ENCODE results near the gene PON3. TPM values are rescaled to one million over a fixed set of nuclear protein-coding genes. Genes with fewer than 3 reads are reported as not detected.

Gene PON3
- total and polyA plus RNA-seq, 2 of the 13 experiments (the other 11 are each of a cell fraction or from before 2014, with no cell fraction given): 23.6 to 37.8 TPM

DNA sequence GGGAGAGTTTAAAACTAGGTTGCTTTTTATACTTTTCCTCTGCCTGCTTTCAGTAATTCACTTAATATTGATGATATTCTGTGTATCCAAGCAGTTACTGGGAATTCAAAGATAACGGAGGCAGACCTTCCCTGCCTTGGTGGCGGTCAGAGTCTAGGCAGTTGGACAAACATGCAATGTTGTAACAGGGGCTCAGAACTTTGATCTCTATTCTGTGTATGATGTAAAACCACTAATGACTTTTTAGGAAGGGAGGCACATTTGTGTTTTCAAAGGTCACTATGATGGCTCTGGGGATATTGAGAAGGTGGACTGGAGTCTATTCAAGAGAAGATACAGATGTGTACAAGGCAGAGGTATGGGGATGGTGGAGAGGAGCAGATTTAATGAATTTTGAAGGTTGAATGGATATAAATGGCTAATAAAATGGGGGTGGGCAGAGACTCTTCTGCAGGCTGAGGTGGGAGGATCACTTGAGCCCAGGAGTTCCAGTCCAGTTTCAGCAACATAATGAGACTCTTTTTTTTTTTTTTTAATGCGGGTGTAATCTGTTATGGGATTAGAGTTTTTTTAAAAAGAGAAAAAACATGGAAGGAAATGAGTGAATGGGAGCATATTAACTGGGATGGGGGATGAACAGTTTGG is 44.3 kb upstream of the PON3 start (continued):
- TF ChIP-seq, protein P1, sequence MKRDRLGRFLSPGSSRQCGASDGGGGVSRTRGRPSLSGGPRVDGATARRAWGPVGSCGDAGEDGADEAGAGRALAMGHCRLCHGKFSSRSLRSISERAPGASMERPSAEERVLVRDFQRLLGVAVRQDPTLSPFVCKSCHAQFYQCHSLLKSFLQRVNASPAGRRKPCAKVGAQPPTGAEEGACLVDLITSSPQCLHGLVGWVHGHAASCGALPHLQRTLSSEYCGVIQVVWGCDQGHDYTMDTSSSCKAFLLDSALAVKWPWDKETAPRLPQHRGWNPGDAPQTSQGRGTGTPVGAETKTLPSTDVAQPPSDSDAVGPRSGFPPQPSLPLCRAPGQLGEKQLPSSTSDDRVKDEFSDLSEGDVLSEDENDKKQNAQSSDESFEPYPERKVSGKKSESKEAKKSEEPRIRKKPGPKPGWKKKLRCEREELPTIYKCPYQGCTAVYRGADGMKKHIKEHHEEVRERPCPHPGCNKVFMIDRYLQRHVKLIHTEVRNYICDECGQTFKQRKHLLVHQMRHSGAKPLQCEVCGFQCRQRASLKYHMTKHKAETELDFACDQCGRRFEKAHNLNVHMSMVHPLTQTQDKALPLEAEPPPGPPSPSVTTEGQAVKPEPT (CRISPR knock-in tag; IDR thresholded peaks at IDR 0.05; ENCODE audit: low read depth): no peak
- TF ChIP-seq ZNF788 (CRISPR knock-in tag; IDR thresholded peaks at IDR 0.05; ENCODE audit: borderline replicate concordance) (no peak; the same call in 1 of the 2 replicates), CENPX (CRISPR knock-in tag; IDR thresholded peaks at IDR 0.05) (no peak), ZSCAN9 (CRISPR knock-in tag; IDR thresholded peaks at IDR 0.05; ENCODE audit: borderline replicate concordance) (0 out of 2 replicates have a peak, but pooled peaks have one; percentile 30), FOXC1 (CRISPR knock-in tag; IDR thresholded peaks at IDR 0.05; ENCODE audit: borderline replicate concordance) (peak; percentile 56; the same call in 1 of the 2 replicates), FOXK1 (CRISPR knock-in tag; IDR thresholded peaks at IDR 0.05; ENCODE audit: borderline replicate concordance, low read depth) (peak; percentile 90), TBX3 (IDR thresholded peaks at IDR 0.05; ENCODE audit: borderline replicate concordance) (peak; percentile 66; the same call in 1 of the 2 replicates)
- TF ChIP-seq, protein P2, sequence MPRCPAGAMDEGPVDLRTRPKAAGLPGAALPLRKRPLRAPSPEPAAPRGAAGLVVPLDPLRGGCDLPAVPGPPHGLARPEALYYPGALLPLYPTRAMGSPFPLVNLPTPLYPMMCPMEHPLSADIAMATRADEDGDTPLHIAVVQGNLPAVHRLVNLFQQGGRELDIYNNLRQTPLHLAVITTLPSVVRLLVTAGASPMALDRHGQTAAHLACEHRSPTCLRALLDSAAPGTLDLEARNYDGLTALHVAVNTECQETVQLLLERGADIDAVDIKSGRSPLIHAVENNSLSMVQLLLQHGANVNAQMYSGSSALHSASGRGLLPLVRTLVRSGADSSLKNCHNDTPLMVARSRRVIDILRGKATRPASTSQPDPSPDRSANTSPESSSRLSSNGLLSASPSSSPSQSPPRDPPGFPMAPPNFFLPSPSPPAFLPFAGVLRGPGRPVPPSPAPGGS (CRISPR knock-in tag; IDR thresholded peaks at IDR 0.05): no peak
- TF ChIP-seq, protein P3, sequence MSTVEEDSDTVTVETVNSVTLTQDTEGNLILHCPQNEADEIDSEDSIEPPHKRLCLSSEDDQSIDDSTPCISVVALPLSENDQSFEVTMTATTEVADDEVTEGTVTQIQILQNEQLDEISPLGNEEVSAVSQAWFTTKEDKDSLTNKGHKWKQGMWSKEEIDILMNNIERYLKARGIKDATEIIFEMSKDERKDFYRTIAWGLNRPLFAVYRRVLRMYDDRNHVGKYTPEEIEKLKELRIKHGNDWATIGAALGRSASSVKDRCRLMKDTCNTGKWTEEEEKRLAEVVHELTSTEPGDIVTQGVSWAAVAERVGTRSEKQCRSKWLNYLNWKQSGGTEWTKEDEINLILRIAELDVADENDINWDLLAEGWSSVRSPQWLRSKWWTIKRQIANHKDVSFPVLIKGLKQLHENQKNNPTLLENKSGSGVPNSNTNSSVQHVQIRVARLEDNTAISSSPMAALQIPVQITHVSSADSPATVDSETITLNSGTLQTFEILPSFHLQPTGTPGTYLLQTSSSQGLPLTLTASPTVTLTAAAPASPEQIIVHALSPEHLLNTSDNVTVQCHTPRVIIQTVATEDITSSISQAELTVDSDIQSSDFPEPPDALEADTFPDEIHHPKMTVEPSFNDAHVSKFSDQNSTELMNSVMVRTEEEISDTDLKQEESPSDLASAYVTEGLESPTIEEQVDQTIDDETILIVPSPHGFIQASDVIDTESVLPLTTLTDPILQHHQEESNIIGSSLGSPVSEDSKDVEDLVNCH (CRISPR knock-in tag; IDR thresholded peaks at IDR 0.05): no peak
- TF ChIP-seq, protein P4, sequence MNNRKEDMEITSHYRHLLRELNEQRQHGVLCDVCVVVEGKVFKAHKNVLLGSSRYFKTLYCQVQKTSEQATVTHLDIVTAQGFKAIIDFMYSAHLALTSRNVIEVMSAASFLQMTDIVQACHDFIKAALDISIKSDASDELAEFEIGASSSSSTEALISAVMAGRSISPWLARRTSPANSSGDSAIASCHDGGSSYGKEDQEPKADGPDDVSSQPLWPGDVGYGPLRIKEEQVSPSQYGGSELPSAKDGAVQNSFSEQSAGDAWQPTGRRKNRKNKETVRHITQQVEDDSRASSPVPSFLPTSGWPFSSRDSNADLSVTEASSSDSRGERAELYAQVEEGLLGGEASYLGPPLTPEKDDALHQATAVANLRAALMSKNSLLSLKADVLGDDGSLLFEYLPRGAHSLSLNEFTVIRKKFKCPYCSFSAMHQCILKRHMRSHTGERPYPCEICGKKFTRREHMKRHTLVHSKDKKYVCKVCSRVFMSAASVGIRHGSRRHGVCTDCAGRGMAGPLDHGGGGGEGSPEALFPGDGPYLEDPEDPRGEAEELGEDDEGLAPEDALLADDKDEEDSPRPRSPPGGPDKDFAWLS (CRISPR knock-in tag; IDR thresholded peaks at IDR 0.05; ENCODE audit: borderline replicate concordance): no peak
- TF ChIP-seq, protein P5, sequence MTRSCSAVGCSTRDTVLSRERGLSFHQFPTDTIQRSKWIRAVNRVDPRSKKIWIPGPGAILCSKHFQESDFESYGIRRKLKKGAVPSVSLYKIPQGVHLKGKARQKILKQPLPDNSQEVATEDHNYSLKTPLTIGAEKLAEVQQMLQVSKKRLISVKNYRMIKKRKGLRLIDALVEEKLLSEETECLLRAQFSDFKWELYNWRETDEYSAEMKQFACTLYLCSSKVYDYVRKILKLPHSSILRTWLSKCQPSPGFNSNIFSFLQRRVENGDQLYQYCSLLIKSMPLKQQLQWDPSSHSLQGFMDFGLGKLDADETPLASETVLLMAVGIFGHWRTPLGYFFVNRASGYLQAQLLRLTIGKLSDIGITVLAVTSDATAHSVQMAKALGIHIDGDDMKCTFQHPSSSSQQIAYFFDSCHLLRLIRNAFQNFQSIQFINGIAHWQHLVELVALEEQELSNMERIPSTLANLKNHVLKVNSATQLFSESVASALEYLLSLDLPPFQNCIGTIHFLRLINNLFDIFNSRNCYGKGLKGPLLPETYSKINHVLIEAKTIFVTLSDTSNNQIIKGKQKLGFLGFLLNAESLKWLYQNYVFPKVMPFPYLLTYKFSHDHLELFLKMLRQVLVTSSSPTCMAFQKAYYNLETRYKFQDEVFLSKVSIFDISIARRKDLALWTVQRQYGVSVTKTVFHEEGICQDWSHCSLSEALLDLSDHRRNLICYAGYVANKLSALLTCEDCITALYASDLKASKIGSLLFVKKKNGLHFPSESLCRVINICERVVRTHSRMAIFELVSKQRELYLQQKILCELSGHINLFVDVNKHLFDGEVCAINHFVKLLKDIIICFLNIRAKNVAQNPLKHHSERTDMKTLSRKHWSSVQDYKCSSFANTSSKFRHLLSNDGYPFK (CRISPR knock-in tag; IDR thresholded peaks at IDR 0.05; ENCODE audit: borderline replicate concordance): no peak
- TF ChIP-seq, protein P6, sequence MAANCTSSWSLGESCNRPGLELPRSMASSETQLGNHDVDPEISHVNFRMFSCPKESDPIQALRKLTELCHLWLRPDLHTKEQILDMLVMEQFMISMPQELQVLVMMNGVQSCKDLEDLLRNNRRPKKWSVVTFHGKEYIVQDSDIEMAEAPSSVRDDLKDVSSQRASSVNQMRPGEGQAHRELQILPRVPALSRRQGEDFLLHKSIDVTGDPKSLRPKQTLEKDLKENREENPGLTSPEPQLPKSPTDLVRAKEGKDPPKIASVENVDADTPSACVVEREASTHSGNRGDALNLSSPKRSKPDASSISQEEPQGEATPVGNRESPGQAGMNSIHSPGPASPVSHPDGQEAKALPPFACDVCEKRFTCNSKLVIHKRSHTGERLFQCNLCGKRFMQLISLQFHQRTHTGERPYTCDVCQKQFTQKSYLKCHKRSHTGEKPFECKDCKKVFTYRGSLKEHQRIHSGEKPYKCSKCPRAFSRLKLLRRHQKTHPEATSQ (CRISPR knock-in tag; IDR thresholded peaks at IDR 0.05; ENCODE audit: borderline replicate concordance): peak; percentile 77; the same call in 1 of the 2 replicates
- TF ChIP-seq, protein P7, sequence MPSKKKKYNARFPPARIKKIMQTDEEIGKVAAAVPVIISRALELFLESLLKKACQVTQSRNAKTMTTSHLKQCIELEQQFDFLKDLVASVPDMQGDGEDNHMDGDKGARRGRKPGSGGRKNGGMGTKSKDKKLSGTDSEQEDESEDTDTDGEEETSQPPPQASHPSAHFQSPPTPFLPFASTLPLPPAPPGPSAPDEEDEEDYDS (CRISPR knock-in tag; IDR thresholded peaks at IDR 0.05): peak; percentile 34
- TF ChIP-seq, protein P8, sequence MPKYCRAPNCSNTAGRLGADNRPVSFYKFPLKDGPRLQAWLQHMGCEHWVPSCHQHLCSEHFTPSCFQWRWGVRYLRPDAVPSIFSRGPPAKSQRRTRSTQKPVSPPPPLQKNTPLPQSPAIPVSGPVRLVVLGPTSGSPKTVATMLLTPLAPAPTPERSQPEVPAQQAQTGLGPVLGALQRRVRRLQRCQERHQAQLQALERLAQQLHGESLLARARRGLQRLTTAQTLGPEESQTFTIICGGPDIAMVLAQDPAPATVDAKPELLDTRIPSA (CRISPR knock-in tag; IDR thresholded peaks at IDR 0.05; ENCODE audit: borderline replicate concordance): no peak

Measured in HepG2 (cell line).